Prostate gland (tissue), 2 donors: ENCODE measurements around the gene GOLGA6A. TPM values are rescaled to one million over a fixed set of nuclear protein-coding genes. Genes with fewer than 3 reads are reported as not detected.
"Not testable (repeated sequence)": the region's sequence is repeated elsewhere in the genome, so short reads cannot be mapped to it uniquely, and the experiment has no call there.

ENCODE experiments used
- DNase-seq: peaks from one replicate; pipeline ENCODE4 v3.0.0-alpha.2; 2019; ENCODE audit warnings: low spot score
- H3K27ac ChIP-seq, 2 donors: fragments of 200-600 bp; sonication (generic); 2 replicates each; pipeline ENCODE4 v1.5.1; 2017 to 2019
- H3K27me3 ChIP-seq: fragments of 200-600 bp; sonication (generic); replicated peaks from 2 replicates; pipeline ENCODE4 v1.5.1; 2019; ENCODE audit not compliant: insufficient read depth
- H3K36me3 ChIP-seq, 2 donors: fragments of 200-600 bp; sonication (generic); 1 replicate in 1 of 2; 2 replicates in 1 of 2; pipeline versions ENCODE4 v1.5.1 to v1.8.1; 2017 to 2019
- H3K4me1 ChIP-seq: fragments of 200-600 bp; sonication (generic); replicated peaks from 2 replicates; pipeline ENCODE4 v1.5.1; 2019
- H3K4me3 ChIP-seq, 2 donors: fragments of 200-600 bp; sonication (generic); 2 replicates each; pipeline ENCODE4 v1.5.1; 2017 to 2019
- H3K9me3 ChIP-seq: fragments of 200-600 bp; sonication (generic); 2 replicates; pipeline ENCODE4 v1.5.1; 2017
- POLR2AphosphoS5 ChIP-seq: sonication (generic); formaldehyde crosslinking; IDR thresholded peaks from one replicate; pipeline ENCODE4 v1.6.1; 2017; ENCODE audit warnings: antibody characterized with exemption
- WGBS: methylation state at CpG from one replicate; pipeline ENCODE4 v1.1.5; 2018; 5-methylcytosine and 5-hydroxymethylcytosine counted together
- intact Hi-C: fragments of 100-400 bp; cut with DNase I; formaldehyde crosslinking; loops from one replicate; pipeline ENCODE4 v1.14.2; 2022
- total RNA-seq, 2 donors: library from RNA; depleted of rRNA; stranded (reverse); fragments of >200 nt; gene quantifications; one replicate each; pipeline ENCODE4 v1.1.0, GENCODE V29; 2016

GOLGA6A gene
- total RNA-seq, 2 donors from 2014 or later = 4.4 TPM; not detected in 1

DNA sequence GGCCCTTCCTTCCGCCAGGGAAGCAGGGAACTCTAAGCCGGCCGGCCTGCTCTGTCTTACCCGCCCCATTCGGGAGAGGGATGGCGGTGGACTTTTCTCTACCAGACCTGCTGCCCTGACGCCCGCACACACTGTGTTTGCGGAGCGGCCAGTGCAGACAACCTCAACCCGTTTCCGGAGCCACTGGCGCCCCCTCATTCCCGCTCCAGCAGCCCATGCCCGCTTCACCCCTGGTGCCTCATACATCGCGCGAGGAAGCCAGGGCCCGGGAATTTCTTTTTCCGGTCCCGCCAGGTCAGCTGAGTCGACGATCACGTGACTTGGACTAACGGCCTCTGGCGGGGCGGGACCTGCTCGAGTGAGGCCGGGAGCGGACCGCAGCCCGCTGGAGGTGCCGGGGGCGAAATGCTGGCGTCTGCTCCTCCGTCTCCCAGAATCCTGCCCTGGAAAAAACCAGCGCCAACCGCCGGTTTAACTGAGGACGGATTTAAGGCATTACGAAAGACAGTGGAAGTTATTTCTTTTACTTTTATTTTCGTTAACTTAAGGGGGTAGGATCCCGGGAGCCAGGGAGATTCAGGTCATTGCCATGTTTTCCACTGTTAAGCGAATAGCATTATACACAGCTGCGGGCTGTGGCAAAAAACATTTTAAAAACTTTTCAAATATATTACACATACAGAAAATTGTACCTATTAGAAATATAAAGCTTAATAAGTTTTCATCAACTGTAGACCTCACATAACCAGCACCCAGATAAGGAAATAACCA is 17.8 kb upstream of the GOLGA6A start:
- H3K4me1 ChIP-seq, H3K27me3 ChIP-seq, H3K36me3 ChIP-seq, H3K27ac ChIP-seq, H3K9me3 ChIP-seq, intact Hi-C loops: not testable (repeated sequence)
- H3K4me3 ChIP-seq = peak overlapping the region; percentile 22 to 34
- WGBS = under 1% methylated on average over 18 of the region's 45 CpGs
- peak; percentile 78 for DNase-seq
- peak; percentile 80 for TF ChIP-seq POLR2AphosphoS5

- H3K27me3 ChIP-seq, H3K27ac ChIP-seq, H3K4me1 ChIP-seq, intact Hi-C loops, DNase-seq, H3K36me3 ChIP-seq, H3K4me3 ChIP-seq, H3K9me3 ChIP-seq: not testable (repeated sequence)
- no CpG with 5 or more reads among the region's 27 CpGs for WGBS
Measured at GRCh38 chr15:74096753-74097474, 14.6 kb upstream of the GOLGA6A start.

- H3K36me3 ChIP-seq, DNase-seq, intact Hi-C loops, H3K27me3 ChIP-seq, H3K4me3 ChIP-seq, H3K9me3 ChIP-seq, H3K4me1 ChIP-seq, H3K27ac ChIP-seq: not testable (repeated sequence)
- WGBS = 72% methylated on average over 7 of the region's 10 CpGs
Measured at GRCh38 chr15:74095610-74096009, 13.3 kb upstream of the GOLGA6A start.

DNA sequence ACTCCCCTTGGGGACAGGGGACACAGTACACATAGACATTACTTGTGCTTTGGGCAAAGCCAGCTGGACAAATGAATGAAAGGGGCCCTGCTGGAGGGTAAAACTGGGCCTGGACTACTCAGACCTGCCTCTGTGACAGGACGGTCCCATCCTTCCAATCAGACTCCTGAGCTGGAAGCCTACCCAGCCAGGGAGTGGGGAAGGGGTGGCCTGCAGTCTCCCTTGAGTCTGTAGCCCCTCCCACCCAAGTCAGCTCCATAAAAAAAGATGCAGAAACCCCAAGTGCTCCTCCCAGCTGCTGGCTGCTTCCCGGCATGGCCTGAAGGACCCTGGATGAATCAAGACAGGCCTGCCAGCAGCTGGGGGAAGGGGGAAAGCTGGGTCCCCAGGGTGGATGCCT is 12.2 kb upstream of the GOLGA6A start:
- H3K9me3 ChIP-seq, H3K36me3 ChIP-seq, H3K27ac ChIP-seq, intact Hi-C loops, DNase-seq, H3K27me3 ChIP-seq, H3K4me1 ChIP-seq, H3K4me3 ChIP-seq: not testable (repeated sequence)
- WGBS = no CpG with 5 or more reads among the region's 2 CpGs

DNA sequence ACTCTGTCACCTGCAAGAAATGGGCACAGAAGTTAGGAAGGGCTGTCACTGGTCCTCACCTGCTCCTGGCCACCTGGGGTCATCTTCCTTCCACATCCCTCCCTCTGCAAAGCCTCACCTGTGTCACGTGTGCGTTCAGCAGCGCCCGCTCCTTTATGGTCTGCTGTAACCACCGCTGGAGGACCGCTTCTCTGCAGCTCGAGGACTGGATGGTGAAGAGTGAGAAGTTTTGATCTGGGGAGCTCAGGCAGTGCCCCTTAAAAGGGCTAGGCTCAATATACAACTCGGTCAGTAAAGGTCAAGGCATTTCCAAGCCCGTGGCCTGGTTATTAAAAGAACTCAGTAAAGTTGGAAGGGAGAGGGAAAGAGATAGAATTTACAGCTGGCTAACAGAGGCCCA is 6.6 kb downstream of the GOLGA6A start:
- WGBS = 61% methylated on average over 4 of the region's 9 CpGs
- H3K36me3 ChIP-seq, H3K27ac ChIP-seq, H3K27me3 ChIP-seq, intact Hi-C loops, H3K4me1 ChIP-seq, DNase-seq, H3K9me3 ChIP-seq, H3K4me3 ChIP-seq: not testable (repeated sequence)

DNA sequence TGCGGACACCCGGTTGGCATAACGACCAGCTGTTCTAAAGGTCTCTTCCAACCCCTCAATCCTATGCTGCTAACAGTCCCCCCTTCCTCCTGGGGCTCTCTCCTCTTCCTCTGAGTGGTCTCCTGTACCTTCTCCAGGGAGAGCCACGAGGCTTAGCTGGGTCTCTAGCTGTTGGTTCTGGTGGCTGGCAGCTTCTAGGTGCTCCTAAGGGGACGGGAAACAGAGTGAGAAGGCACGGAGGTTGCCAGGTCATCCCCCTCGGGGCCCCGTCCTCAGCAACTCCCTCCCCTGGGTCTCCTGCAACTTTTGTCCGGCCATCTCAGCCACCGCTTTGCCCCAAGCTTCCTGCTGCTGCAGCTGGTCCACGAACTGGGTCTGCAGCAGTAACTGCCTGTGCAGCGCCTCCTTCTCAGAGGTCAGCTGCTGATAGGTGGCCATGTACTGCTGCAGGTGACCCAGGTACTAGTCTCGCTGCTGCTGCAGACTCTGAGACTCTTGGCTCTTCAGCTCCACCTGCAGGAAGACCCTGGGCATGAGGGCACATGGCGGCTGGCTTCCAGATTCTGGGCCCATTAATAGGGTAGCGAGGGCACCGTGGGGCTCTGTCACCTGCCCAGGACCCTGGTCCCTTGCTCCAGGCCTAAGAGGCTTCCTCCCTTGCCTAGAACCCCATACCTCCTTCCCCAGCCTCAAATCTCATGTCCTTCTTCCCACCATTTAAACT is 9.6 kb downstream of the GOLGA6A start:
- intact Hi-C loops, H3K27ac ChIP-seq, H3K9me3 ChIP-seq, H3K4me1 ChIP-seq, H3K36me3 ChIP-seq, H3K4me3 ChIP-seq, H3K27me3 ChIP-seq, DNase-seq: not testable (repeated sequence)
- WGBS = 45% methylated on average over 12 of the region's 16 CpGs

GRCh38 chr15:74072132-74072531 is 10.2 kb downstream of the GOLGA6A start:
- WGBS = 93% methylated on average over 4 of the region's 9 CpGs

DNA sequence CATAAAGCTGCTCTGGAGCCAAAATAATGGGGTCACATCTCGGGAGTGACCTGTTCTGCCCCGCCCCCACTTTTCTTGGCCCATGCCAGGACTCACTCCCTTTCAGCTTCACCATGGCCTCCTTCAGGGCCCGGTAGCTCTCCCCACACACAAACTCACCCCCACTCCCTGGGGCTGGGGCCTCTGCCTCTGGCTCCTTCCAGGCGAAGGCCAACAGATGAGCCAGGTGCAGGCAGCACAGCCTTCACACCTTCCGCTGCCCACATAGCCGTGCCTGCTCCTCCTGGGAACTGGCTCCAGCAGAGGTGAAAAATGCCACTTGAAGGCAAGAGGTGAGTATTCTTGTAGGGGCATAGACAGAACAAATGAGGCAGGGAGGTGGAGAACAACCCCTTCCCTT is 10.7 kb downstream of the GOLGA6A start:
- H3K27me3 ChIP-seq, H3K4me3 ChIP-seq, H3K9me3 ChIP-seq, H3K4me1 ChIP-seq, H3K36me3 ChIP-seq, DNase-seq, intact Hi-C loops, H3K27ac ChIP-seq: not testable (repeated sequence)
- 85% methylated on average over 4 of the region's 6 CpGs for WGBS

More at GRCh38 chr15:74072132-74072531, 10.2 kb downstream of the GOLGA6A start:
- intact Hi-C loops, H3K36me3 ChIP-seq, DNase-seq, H3K27ac ChIP-seq, H3K4me3 ChIP-seq, H3K4me1 ChIP-seq, H3K9me3 ChIP-seq, H3K27me3 ChIP-seq: not testable (repeated sequence)
